ENCODE data around the gene SEC24B. TPM values are rescaled to one million over a fixed set of nuclear protein-coding genes. Genes with fewer than 3 reads are reported as not detected.

Gene SEC24B
- total and polyA plus RNA-seq, 10 of the 15 experiments (the other 5 are each of a cell fraction or from before 2014, with no cell fraction given) = 6.4 to 43.2 (median 16.0) TPM

- no peak overlapping the region for H3K4me2 ChIP-seq (ENCODE audit: control insufficient read depth, insufficient read depth)
- H4K20me1 ChIP-seq (ENCODE audit: control insufficient read depth, insufficient read depth) = no peaks in the 10 kb centered on the region
- no peak overlapping the region for H3K27ac ChIP-seq (ENCODE audit: control insufficient read depth, insufficient read depth)
- no peak overlapping the region for H2AFZ ChIP-seq (ENCODE audit: control insufficient read depth, low read depth, low read length)
- in situ Hi-C loops (cut with MboI) = no loop called here
- no TSS peak for BruUV-seq (replicated peaks)
- no peaks in the 10 kb centered on the region for H3K4me1 ChIP-seq (ENCODE audit: control insufficient read depth, insufficient read depth, low read length)
- no peaks in the 10 kb centered on the region for H3K79me2 ChIP-seq (ENCODE audit: control insufficient read depth, insufficient read depth, low read length)
- SMC1A ChIA-PET (ENCODE audit: uncharacterized antibody, unreplicated experiment) = no interaction called here
- FAIRE-seq = no peak
- H3K27me3 ChIP-seq (replicated peaks in 1 of 2; ENCODE audit: control insufficient read depth in 2 of 2, insufficient read depth in 2 of 2, low read length in 1 of 2) = no peaks in the 10 kb centered on the region
- no peaks in the 10 kb centered on the region; the same call in 2 of the 3 replicates for H3K9me3 ChIP-seq (replicated peaks; ENCODE audit: control insufficient read depth, insufficient read depth, low read length)
- no peak for DNase-seq (ENCODE audit: low read depth, low spot score)
- POLR2A ChIA-PET = no interaction called here
- RAD21 ChIA-PET (ENCODE audit: unreplicated experiment) = no interaction called here
- WGBS (ENCODE audit: insufficient coverage, insufficient replicate concordance, low lambda C conversion rate, missing lambda C conversion rate) = 72% methylated on average over 3 of the region's 3 CpGs
- H3K4me3 ChIP-seq = no peak overlapping the region
- no peak for ATAC-seq
- no peak overlapping the region for H3K9ac ChIP-seq (ENCODE audit: control insufficient read depth, insufficient read depth, low read length)
- H3K36me3 ChIP-seq (ENCODE audit: control insufficient read depth in 2 of 2, insufficient read depth in 2 of 2, low read length in 1 of 2) = no peaks in the 10 kb centered on the region
- CTCF ChIA-PET = interaction anchor here (1.1 kb wide), 1 partner anchor 97 kb away, joined by 3 read pairs; no protein-coding TSS in a partner anchor
- intact Hi-C loops (cut with micrococcal nuclease; ENCODE audit: unreplicated experiment) = no loop called here
- TF ChIP-seq MLLT1 (IDR thresholded peaks at IDR 0.05) (no peak), MAX (IDR thresholded peaks at IDR 0.05; ENCODE audit: low read depth, low read length) (no peak), PBX3 (IDR thresholded peaks at IDR 0.05; ENCODE audit: insufficient replicate concordance, low read depth, low read length) (no peak), ELK1 (IDR thresholded peaks at IDR 0.05; ENCODE audit: low read depth, low read length) (no peak), ZBTB40 (IDR thresholded peaks at IDR 0.05; ENCODE audit: borderline replicate concordance) (no peak), CHD2 (IDR thresholded peaks at IDR 0.05; ENCODE audit: borderline replicate concordance, low read depth, low read length) (no peak), ZNF622 (IDR thresholded peaks at IDR 0.05) (no peak), MEF2A (IDR thresholded peaks at IDR 0.05; ENCODE audit: insufficient read depth, low read depth, low read length) (no peak), HSF1 (IDR thresholded peaks at IDR 0.05; ENCODE audit: low read depth, low read length) (no peak), POLR2AphosphoS5 (IDR thresholded peaks at IDR 0.05; ENCODE audit: low read length) (no peak), SP1 (IDR thresholded peaks at IDR 0.05; ENCODE audit: low read depth, low read length) (no peak)
- TF ChIP-seq, protein P1, sequence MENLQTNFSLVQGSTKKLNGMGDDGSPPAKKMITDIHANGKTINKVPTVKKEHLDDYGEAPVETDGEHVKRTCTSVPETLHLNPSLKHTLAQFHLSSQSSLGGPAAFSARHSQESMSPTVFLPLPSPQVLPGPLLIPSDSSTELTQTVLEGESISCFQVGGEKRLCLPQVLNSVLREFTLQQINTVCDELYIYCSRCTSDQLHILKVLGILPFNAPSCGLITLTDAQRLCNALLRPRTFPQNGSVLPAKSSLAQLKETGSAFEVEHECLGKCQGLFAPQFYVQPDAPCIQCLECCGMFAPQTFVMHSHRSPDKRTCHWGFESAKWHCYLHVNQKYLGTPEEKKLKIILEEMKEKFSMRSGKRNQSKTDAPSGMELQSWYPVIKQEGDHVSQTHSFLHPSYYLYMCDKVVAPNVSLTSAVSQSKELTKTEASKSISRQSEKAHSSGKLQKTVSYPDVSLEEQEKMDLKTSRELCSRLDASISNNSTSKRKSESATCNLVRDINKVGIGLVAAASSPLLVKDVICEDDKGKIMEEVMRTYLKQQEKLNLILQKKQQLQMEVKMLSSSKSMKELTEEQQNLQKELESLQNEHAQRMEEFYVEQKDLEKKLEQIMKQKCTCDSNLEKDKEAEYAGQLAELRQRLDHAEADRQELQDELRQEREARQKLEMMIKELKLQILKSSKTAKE (IDR thresholded peaks at IDR 0.05; ENCODE audit: low read depth, poor library complexity, severe bottlenecking) = no peak
Measured at GRCh38 chr4:109554971-109555370, 121.4 kb downstream of the SEC24B start.
